HG03460 (cell line): ENCODE results near the gene SCUBE1.

Experiments
- ATAC-seq: cut with Tn5 transposase; IDR thresholded peaks from one replicate; pipeline ENCODE4 v1.9.1; 2021; ENCODE audit not compliant: unreplicated experiment

Gene SCUBE1

DNA sequence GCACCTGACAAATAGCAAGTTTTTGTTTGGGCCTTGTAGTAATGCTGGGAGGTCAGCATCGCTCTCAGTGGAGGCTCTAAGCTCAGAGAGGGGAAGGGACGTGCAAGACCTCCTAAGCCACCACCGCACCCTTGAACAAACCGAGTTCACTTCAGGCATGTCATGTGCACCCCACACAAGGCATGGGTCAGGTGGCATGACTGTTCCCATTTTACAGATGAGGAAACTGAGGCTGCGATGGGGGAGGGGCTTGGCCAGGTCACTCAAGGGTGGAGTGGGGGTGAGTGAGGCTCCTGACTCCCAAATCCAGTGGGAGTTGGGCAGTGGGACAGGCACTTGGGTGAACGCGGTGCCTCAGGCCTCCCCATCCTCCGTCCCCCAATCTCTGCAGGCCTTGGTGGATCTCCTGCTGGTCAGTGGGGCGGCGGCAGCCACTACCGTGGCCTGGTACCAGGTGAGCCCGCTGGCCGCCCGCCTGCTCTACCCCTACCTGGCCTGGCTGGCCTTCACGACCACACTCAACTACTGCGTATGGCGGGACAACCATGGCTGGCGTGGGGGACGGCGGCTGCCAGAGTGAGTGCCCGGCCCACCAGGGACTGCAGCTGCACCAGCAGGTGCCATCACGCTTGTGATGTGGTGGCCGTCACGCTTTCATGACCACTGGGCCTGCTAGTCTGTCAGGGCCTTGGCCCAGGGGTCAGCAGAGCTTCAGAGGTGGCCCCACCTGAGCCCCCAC, 180.6 kb downstream of the SCUBE1 start:
- no peak for ATAC-seq

DNA sequence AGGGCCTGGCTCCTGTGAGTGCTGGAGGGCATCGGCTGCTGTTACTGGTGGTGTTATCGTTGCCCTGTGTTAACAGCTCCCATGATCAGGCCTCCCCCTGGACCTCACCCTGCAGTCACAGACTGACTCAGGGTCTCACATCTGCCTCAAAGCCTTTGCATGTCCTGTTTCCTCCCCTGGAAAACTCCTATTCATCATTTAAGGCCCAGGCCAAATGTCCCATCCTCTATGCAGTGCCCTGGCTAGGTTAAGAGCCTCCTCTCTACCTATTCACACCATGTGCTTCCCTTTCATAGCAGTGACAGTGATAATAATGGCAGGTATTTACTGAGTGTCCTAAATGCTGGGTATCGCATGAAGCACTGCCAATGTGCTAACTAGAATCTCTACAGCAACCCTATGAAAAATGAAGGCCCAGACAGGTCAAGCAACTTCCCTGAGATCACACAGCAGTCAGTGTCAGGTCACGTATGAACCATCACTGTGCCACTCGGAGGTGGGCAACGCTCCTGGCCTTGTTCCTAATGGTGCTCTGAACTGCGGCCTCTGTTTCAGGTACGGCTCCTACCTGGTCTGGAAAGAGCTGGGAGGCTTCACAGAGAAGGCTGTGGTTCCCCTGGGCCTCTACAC, 182.6 kb downstream of the SCUBE1 start:
- no peak for ATAC-seq

DNA sequence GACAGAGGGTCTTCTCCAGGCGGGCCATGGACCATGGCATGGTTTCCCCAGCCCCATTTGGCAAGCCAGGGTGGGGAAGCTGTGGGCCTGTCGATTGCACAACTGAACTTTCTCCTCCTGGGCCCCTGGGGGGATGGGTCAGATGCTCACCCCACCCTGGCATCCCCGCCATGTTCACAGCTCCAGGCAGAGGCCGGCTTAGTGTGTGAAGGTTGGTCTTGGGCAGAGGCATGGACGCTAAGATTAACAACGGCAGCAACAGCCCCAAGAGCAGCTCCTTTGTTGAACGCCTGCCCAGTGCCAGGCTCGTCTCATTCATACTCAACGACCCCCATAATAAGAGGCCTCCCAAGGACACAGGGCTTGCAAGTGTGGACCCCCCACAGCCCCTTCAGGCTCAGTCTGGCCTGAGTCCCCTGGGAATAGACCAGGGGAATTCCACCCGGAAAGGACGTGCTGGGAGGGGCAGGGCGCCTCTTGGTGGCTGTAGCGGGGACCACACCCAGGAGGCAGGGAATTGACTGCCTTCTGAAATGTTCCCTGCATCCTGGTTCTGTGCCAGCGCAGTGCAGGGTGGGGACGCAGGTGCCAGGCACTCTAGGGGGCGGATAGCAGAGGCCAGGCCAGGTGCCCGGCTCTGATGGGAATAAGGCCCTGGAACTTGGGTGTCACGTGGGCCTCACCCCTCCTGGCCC, 183.5 kb downstream of the SCUBE1 start:
- no peak for ATAC-seq

DNA sequence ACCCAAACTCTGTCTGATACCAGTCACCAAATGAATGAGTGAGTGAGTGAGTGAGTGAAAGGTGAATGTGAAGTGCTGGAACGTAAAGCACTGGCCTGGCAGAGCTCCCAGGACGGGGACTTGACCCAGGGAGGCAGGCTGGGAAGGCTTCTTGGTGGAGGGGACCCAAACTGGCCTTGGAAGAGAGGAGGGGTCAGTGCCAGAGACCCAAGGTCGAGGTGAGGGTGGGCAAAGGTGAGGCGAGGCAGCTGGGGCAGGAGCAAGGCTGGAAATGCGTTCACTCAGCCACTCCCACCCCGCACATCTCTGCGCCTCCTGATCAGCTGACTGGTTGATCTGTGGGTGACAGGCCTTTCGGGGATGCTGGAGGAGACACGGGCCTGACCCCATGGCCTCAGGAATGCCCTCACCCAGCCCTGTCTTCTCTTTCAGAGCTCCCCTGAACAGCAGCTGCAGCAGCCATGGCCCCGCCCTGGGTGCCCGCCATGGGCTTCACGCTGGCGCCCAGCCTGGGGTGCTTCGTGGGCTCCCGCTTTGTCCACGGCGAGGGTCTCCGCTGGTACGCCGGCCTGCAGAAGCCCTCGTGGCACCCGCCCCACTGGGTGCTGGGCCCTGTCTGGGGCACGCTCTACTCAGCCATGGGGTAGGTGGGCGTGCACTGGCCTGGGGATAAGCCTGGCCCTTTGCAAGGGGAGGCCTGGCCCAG, 184.2 kb downstream of the SCUBE1 start:
- ATAC-seq, result no peak

DNA sequence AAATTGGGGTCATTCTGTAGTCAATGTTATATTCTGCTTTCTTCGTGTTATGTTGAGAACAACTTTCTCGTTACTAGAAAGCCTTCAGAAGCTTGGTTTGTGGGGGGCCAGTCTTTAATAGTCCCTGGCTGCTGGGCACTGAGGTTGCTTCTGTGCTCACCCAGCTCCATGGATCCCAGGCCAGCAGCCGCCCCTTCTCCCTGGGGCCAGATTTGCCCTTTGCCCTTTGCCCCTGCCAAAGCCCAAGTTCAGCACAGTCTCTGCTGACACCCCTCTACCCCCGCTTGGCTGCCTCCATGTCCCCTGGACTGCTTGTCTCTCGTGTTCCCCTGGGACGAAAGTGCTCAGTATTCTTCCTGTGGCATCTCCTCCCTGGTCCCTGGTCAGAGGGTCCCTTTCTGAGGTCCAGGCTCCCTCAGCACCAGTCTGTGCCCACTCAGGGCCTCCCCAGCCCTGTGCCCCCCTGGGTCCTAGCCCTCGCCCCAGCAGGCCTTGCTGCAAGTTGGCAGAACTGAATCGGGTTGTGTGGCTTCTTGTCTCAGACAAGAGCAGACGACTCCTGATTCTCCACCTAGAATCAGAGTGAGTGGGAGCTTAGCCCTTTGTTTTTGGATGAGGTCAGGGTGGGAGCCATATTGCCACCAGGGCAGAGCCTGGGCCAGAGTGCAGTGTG, 185.2 kb downstream of the SCUBE1 start:
- ATAC-seq, result no peak

DNA sequence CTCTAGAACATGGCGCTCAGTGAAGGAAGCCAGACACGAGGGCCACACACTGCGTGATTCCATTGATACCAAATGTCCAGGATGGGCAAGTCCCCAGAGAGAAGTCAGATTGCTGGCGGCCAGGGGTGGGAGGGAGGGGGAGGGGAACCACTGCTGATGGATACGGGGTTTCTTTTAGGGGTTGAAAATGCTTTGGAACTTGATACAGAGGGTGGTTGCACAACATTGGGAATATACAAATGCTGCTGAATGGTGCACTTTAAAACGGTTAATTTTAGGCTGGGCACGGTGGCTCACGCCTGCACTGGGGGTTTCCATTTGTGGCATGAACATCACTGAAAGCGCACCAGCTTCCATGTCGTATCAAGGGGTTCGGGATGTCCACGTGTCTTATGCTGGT, 186.8 kb downstream of the SCUBE1 start:
- ATAC-seq, result no peak

DNA sequence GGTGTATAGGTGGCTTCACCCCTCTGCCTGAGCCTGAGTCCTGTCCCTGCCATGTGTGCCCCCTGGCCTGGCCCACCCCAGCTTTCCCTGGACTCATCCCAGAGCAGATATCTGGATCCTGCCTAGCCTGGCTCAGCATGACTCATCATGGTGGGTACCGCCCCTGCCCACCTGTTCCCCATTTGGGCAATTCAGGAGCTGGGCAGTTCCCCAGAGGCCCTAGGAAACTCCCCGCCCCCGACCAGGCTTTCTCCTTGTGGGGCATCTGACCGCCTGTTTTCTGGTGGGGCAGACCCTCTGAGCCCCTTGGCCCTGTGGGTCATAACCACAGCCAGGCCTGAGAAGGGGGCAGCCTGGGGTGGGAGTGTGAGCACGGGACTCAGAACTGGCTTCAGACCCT, 187.4 kb downstream of the SCUBE1 start:
- no peak for ATAC-seq

DNA sequence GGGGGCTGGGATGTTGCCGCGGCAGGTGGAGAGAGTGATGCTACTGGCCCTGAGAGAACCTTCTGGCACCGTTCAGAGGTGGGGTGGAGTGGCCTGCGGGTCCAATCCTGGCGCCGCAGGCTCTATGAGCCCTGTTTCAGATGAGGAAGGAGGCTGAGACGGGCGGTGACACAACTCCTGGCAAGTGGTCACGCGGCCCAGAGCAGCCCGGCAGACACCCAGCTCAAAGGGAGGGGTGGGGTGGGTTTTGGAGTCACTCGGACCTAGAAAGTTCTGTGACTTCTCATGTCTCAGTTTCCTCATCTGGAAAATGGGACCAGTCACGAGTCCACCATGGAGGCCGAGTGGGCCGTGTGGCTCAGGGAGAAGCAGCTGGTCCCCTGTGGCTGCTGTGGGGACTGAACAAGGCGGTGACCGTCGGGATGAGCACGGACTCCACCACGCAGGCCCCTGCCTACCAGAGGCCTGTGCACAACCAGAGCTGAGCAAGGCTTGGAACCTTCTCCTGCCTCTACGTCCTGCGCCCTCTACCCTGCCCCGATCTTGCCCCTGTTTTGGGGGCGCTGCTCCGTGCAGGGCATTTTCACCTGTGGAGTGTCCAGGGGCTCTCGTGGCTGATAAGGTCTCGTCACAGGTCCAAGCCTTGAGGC, 188.2 kb downstream of the SCUBE1 start:
- ATAC-seq, result no peak

DNA sequence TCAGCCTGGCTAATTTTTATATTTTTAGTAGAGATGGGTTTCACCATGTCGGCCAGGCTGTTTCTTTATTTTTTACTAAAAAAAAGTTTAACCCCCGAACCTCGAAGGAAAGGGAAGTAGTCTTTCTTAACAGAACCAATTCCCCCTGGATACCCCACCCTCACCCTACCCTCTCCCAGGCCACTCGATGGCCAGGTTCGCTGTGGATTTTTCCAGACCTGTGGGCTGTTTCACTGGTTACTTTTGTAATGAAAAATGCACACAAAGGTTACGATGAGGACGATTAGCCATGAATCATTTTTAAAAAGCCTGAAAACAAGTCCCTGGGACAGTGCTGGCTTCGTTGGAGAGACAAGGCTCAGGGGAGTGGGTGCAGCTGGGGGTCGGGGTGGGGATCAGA, 189.3 kb downstream of the SCUBE1 start:
- no peak for ATAC-seq

DNA sequence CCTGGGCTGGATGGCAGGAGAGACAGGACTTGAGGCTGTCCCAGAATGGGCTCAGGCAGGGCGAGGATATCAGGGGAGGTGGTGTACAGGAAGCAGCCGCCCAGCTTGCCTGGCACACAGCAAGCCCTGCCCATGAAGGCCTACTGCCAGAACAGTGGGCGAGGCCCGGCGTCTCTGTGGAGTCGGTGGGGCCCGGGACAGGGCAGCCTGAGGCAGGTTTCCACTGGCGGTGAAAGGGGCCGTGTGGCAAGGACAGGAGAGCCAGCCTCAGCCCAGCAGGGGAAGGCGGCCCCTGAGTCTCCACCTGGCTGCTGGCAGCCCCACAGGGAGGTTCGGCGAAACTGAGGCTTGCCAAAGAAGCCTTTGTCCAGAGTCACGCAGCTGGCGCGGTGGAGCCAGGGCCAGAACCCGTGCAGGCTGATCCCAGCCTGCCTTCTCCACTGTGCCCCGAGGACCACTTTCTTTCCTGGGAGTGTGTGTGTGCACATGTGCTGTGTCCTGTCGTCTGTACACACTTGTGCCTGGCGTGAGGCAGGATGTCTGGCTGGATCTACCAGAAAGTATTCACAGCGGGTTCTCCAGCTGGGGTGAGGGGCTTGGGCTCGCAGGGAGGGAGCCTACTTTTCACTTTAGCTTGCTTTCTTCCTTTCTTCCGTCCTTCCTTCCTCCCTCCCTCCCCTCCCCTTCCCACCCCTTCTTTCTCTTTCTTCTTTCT, 190.7 kb downstream of the SCUBE1 start:
- no peak for ATAC-seq

DNA sequence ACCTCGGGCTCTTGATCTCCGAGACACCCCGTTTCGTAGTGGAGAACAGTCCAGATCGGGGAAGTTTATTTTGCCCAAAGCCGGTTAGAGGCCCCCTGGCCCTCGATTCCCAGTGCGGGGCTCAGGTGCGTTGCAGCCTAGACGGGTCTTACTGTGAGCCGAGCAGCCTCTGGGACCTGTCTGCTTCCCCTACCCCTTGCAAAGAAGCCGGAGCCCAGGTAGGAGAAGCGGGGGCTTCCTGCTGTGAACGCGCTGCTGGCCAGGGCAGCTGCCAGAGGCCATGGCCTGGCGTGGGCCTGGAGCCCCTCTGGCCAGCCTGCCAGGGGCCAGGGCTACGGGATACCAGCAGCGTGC, 191.2 kb downstream of the SCUBE1 start:
- ATAC-seq, result no peak

DNA sequence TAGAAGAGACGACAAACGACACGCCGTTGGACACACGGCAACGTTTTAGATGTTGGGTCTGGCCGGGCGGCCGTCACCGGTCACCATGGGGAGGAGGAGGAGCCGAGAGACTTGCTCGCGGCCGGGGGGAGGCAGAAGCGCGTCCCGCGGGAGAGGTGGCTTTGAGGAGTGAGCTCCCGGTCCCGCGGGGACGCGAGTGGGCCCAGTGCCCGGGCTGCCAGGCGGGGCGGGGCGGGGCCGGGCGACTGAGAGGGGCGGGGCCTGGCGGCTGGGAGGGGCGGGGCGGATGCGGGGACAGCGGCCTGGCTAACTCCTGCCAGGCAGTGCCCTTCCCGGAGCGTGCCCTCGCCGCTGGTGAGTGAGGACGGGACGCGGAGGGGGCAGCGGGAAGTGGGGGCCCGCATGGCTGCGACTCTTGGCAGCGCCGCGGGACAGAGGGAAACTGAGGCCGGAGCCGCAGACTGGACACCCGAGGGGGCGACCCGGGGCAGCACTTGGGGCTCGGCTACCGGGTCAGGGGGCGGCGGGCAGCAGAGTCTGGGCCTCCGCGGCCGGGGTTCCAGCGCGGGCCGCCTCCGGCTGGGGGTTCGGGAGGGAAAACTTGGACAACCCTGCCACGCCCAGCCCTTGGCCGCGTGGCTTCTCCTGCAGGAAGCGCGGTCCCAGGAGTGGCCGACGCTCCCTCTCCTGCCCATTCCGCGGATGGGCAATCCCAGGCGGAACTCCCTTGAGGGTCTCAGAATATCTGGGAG, 191.7 kb downstream of the SCUBE1 start, which contains the start of gene TSPO:
Gene TSPO, plus strand, starts transcription at position 309 of the 752 bp plus-strand sequence. CDS start 7,680 bp downstream, outside the sequence.
- no peak for ATAC-seq

DNA sequence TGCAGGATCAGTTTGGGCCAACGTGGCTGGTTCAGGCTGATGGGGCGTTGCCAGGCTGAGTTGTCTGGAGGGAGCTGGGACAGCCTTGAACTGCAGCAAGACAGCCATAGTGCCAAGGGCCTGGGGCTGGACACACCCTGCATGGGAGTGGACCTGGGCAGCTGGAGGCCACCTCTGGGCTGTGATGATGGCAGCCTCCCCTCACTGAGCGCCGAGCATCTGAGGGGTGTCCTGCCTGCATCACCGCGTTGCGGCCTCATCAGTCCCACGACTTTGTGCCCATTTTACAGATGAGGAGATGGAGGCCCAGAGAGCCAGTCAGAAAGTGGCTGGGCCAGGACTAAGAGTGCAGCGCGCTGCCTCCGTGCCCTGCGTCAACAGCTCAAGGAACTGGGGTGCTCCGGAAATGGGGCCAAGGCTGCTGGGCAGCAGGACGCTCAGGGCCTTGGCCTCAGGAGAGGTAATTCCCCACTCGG, 192.4 kb downstream of the SCUBE1 start:
- ATAC-seq, result no peak

DNA sequence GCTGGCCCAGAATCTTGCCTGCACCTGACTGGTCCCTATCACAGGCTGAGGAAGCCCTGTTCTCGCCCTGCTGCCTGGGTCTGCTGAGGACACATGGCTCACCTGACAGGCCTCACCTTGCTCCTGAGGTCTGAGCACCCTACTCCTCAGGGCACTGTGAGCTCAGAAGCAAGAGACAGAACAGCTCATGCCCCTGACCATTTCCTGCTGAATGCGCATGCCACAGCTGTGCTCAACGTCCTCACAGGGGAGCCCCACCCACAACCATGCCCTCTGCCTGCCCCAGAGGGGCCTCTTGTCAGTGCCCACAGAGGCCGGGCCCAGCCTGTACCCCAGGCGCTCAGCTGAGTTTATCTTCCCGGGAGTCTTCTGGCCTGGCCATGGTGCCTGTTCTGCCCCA, 194.6 kb downstream of the SCUBE1 start:
- no peak for ATAC-seq

DNA sequence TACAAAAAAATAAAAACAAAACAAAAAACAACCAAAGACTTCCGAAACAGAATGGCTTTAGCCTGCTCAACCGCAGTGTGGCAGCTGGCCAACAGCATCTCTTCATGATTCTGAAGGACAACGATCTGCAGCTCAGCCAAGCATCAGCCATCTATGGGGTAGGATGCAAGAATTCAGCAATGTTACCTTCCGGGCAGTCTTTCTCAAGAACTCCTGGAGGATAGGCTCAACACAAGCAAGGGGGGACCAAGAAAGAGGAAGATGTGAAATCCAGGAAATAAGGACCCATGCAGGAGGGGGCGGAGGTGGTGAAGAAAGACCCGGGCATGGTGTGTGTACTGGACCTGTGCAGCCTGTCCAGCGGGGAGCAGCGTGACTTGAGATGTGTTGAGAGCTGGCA, 195.4 kb downstream of the SCUBE1 start:
- no peak for ATAC-seq
